ENCODE data around the gene SIGLEC12. TPM values are rescaled to one million over a fixed set of nuclear protein-coding genes. Genes with fewer than 3 reads are reported as not detected.

Gene SIGLEC12
- total and polyA plus RNA-seq, 8 donors, result 0.12 to 0.19 (median 0.14) TPM; not detected in 5

- DNase-seq, result no peak
- 41 to 45% methylated on average over 5 of the region's 5 CpGs for WGBS, 2 donors
- FAIRE-seq, result no peak
Observed at GRCh38 chr19:51548213-51548651, 46.6 kb upstream of the SIGLEC12 start.

GRCh38 chr19:51547397-51548212 lies 46.0 kb upstream of the SIGLEC12 start:
- Histone ChIP-seq H3K9me3 (no peaks in the 10 kb centered on the region), H3K27me3 (peaks cover 0 to 4% (median 0%) of the 10 kb centered on the region in 4 donors), H3K4me1 (no peaks in the 10 kb centered on the region), H3K4me3 (no peak overlapping the region), H3K27ac (no peak overlapping the region), H3K36me3 (no peaks in the 10 kb centered on the region)
- FAIRE-seq (no peak), ATAC-seq (no peak), DNase-seq (no peak)
- intact Hi-C loops (cut with DNase I), result no loop called here
- WGBS, 2 donors, result 18 to 23% methylated on average over 7 of the region's 7 CpGs
- TF ChIP-seq CTCF (IDR thresholded peaks at IDR 0.05), result no peak

More at GRCh38 chr19:51548213-51548651, 46.6 kb upstream of the SIGLEC12 start:
- H3K27me3 ChIP-seq, result peaks cover 0 to 4% (median 0%) of the 10 kb centered on the region in 4 donors
- H3K4me1 ChIP-seq, result no peaks in the 10 kb centered on the region
- H3K27ac ChIP-seq, result no peak overlapping the region
- no peak overlapping the region for H3K4me3 ChIP-seq
- no peak for ATAC-seq
- no peak for TF ChIP-seq CTCF (IDR thresholded peaks at IDR 0.05)
- intact Hi-C loops (cut with DNase I), result no loop called here
- H3K36me3 ChIP-seq, result no peaks in the 10 kb centered on the region
- no peaks in the 10 kb centered on the region for H3K9me3 ChIP-seq

GRCh38 chr19:51546650-51547396 lies 45.2 kb upstream of the SIGLEC12 start:
- H3K27ac ChIP-seq, result no peak overlapping the region
- H3K9me3 ChIP-seq, result no peaks in the 10 kb centered on the region
- H3K4me3 ChIP-seq, result no peak overlapping the region
- no peak for FAIRE-seq
- intact Hi-C loops (cut with DNase I), result no loop called here
- ATAC-seq, result no peak
- H3K4me1 ChIP-seq, result no peaks in the 10 kb centered on the region
- WGBS, 2 donors, result 42 to 55% methylated on average over 10 of the region's 10 CpGs
- H3K36me3 ChIP-seq, result no peaks in the 10 kb centered on the region
- no peak for TF ChIP-seq CTCF (IDR thresholded peaks at IDR 0.05)
- peaks cover 0 to 4% (median 0%) of the 10 kb centered on the region in 4 donors for H3K27me3 ChIP-seq
- no peak for DNase-seq

- FAIRE-seq, result no peak
- no peak for TF ChIP-seq CTCF (IDR thresholded peaks at IDR 0.05)
- Histone ChIP-seq H3K27me3 (peaks cover 0 to 4% (median 0%) of the 10 kb centered on the region in 4 donors), H3K4me1 (no peaks in the 10 kb centered on the region), H3K4me3 (no peak overlapping the region), H3K9me3 (no peaks in the 10 kb centered on the region), H3K36me3 (no peaks in the 10 kb centered on the region), H3K27ac (no peak overlapping the region)
- DNase-seq, result no peak
- WGBS, 2 donors, result 44 to 57% methylated on average over 5 of the region's 5 CpGs
- intact Hi-C loops (cut with DNase I), result no loop called here
- ATAC-seq, result no peak
Observed at GRCh38 chr19:51546107-51546649, 44.6 kb upstream of the SIGLEC12 start.

Measured in pancreas (tissue), 10 donors.